ENCODE measurements around the gene SIT1. TPM values are rescaled to one million over a fixed set of nuclear protein-coding genes. Genes with fewer than 3 reads are reported as not detected.

SIT1 gene
- total and polyA plus RNA-seq, 2 donors (not counting 3 experiments of a cell fraction or from before 2014, with no cell fraction given) = not detected

DNA sequence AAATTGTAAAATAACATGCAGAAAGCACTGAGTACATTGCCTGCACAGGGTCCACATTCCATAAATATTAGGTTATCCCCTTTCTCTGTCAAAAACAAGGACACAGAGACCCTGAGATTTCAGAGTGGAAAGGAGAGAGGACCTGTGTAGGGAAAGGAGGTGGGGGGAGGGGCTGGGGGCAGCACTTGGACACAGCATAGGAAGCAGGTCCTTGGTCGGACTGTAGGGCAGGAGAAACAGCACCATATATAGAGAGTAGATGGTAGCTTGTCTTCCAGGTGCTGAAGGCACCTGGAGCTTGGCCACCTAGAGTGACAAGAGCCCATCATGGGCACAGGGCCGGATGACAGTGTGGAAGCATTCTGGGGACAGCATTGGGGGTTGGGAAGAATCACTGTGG, 36.6 kb upstream of the SIT1 start:
- Histone ChIP-seq H3K79me2 (ENCODE audit: control insufficient read depth, insufficient read depth, low read length) (peaks cover 36% of the 10 kb centered on the region), H3K9me1 (replicated peaks; ENCODE audit: control insufficient read depth, extremely low read depth, insufficient read depth, low read length) (no peaks in the 10 kb centered on the region), H3K4me1 (ENCODE audit: control insufficient read depth, extremely low read depth, insufficient read depth, low read length) (peaks cover 28% of the 10 kb centered on the region), H3K4me3 (replicated peaks in 1 of 3; ENCODE audit: insufficient read depth in 1 of 3, low read depth in 1 of 3, low read length in 3 of 3) (no peak overlapping the region), H2AFZ (ENCODE audit: low read depth, low read length) (no peak overlapping the region), H3K9me3 (replicated peaks; ENCODE audit: control insufficient read depth, insufficient read depth, low read length) (no peaks in the 10 kb centered on the region), H3K4me2 (ENCODE audit: insufficient read depth, low read length) (no peak overlapping the region), H3K36me3 (ENCODE audit: control insufficient read depth in 2 of 2, extremely low read depth in 1 of 2, insufficient read depth in 2 of 2, low read length in 2 of 2) (peaks cover 7 to 24% of the 10 kb centered on the region in 2 experiments), H4K20me1 (replicated peaks; ENCODE audit: control insufficient read depth, extremely low read depth, insufficient read depth, low read length) (no peaks in the 10 kb centered on the region), H3K27me3 (ENCODE audit: control insufficient read depth in 2 of 2, insufficient read depth in 2 of 2, low read length in 2 of 2) (no peaks in the 10 kb centered on the region), H3K9ac (replicated peaks; ENCODE audit: extremely low read depth, insufficient read depth, low read length) (no peak overlapping the region), H3K27ac (ENCODE audit: insufficient read depth, low read depth, low read length) (no peak overlapping the region)
- intact Hi-C loops (cut with micrococcal nuclease) = no loop called here
- DNase-seq (ENCODE audit: low read depth, low spot score) (no peak), FAIRE-seq (no peak)
- dilution Hi-C loops (cut with MboI; ENCODE audit: extremely low pct_ligation_motif_present, low sequenced_read_pairs) = no loop called here
- BruUV-seq (replicated peaks) = no TSS peak
- POLR2A ChIA-PET = interaction anchor here (1.2 kb wide), 1 partner anchor 29 kb away, joined by 4 read pairs; the partner anchor contains the start of genes CCDC107 and RMRP
- CTCF ChIA-PET = interaction anchor here (2.0 to 13.5 kb wide), 2 partner anchors 10 to 26 kb away, joined by 16 to 227 read pairs; partner anchors contain the start of genes ARHGEF39, CCDC107 and RMRP
- no peak for TF ChIP-seq MYC (IDR thresholded peaks at IDR 0.05; ENCODE audit: low read depth, low read length)
- no peak for TF ChIP-seq POLR2AphosphoS5 (IDR thresholded peaks at IDR 0.05; ENCODE audit: insufficient read depth, low read depth, low read length)
- no peak for TF ChIP-seq EZH2 (IDR thresholded peaks at IDR 0.05; ENCODE audit: borderline replicate concordance, low read depth, low read length, severe bottlenecking)

DNA sequence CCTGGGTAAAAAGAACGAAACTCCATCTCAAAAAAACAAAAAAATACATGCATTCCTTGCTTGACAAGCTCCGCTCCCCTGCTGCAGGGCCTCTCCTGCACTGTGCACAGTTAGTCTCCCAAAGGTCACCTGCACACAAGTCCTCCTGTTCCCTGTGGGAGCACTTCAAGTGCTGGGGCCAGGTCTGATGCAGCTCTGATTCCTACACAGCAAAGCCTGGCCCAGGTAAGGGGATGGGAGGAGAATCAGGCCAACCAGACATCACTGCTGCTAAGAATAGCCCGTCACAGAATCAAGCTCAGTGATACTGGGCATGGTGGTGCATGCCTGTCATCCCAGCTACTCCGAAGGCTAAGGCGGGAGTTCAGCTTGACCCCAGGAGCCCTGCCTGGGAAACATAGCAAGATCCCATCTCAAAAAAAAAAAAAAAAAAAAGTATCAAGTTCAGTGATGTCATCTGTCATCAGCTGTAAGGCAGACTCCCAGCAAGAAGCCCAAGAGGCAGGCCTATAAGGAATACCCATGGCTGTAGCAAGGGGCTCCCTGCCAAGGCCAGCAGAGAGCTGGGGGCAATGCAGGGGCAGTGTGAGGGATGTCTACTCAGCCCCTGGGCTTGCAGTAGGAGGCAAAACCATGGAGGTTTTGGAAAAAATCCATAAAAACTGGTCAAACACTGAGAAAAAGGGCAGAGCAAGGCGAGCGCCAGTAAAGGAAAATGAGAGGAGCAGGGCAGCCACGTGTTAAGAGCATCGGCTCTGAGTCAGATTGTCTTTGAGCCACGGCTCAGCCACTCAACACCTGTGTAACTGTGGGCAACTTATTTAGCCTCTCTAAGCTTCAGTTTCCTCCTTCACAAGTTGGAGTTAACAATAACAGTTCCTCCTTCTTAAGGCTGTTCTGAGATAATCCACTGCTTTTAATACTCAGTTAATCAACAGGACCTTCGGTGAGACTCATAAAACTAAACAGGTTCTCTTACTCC, 35.8 kb upstream of the SIT1 start:
- Histone ChIP-seq H2AFZ (ENCODE audit: low read depth, low read length) (no peak overlapping the region), H3K9me1 (replicated peaks; ENCODE audit: control insufficient read depth, extremely low read depth, insufficient read depth, low read length) (no peaks in the 10 kb centered on the region), H4K20me1 (replicated peaks; ENCODE audit: control insufficient read depth, extremely low read depth, insufficient read depth, low read length) (no peaks in the 10 kb centered on the region), H3K4me2 (ENCODE audit: insufficient read depth, low read length) (no peak overlapping the region), H3K9ac (replicated peaks; ENCODE audit: extremely low read depth, insufficient read depth, low read length) (no peak overlapping the region), H3K79me2 (ENCODE audit: control insufficient read depth, insufficient read depth, low read length) (peaks cover 36% of the 10 kb centered on the region), H3K36me3 (ENCODE audit: control insufficient read depth in 2 of 2, extremely low read depth in 1 of 2, insufficient read depth in 2 of 2, low read length in 2 of 2) (peaks cover 8 to 26% of the 10 kb centered on the region in 2 experiments), H3K4me3 (replicated peaks in 1 of 3; ENCODE audit: insufficient read depth in 1 of 3, low read depth in 1 of 3, low read length in 3 of 3) (no peak overlapping the region), H3K9me3 (replicated peaks; ENCODE audit: control insufficient read depth, insufficient read depth, low read length) (no peaks in the 10 kb centered on the region), H3K27me3 (ENCODE audit: control insufficient read depth in 2 of 2, insufficient read depth in 2 of 2, low read length in 2 of 2) (no peaks in the 10 kb centered on the region), H3K4me1 (ENCODE audit: control insufficient read depth, extremely low read depth, insufficient read depth, low read length) (peaks cover 28% of the 10 kb centered on the region), H3K27ac (ENCODE audit: insufficient read depth, low read depth, low read length) (no peak overlapping the region)
- FAIRE-seq (peak; percentile 33), DNase-seq (ENCODE audit: low read depth, low spot score) (no peak)
- ChIA-PET POLR2A (no interaction called here), CTCF (interaction anchor here (1.1 to 13.5 kb wide), 3 partner anchors 8 to 25 kb away, joined by 3 to 227 read pairs (median 26); partner anchors contain the start of genes ARHGEF39, CCDC107 and RMRP)
- TF ChIP-seq POLR2A (IDR thresholded peaks at IDR 0.05; ENCODE audit: low read depth, low read length) = no peak
- TF ChIP-seq, protein P1, sequence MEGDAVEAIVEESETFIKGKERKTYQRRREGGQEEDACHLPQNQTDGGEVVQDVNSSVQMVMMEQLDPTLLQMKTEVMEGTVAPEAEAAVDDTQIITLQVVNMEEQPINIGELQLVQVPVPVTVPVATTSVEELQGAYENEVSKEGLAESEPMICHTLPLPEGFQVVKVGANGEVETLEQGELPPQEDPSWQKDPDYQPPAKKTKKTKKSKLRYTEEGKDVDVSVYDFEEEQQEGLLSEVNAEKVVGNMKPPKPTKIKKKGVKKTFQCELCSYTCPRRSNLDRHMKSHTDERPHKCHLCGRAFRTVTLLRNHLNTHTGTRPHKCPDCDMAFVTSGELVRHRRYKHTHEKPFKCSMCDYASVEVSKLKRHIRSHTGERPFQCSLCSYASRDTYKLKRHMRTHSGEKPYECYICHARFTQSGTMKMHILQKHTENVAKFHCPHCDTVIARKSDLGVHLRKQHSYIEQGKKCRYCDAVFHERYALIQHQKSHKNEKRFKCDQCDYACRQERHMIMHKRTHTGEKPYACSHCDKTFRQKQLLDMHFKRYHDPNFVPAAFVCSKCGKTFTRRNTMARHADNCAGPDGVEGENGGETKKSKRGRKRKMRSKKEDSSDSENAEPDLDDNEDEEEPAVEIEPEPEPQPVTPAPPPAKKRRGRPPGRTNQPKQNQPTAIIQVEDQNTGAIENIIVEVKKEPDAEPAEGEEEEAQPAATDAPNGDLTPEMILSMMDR (IDR thresholded peaks at IDR 0.05; ENCODE audit: extremely low read depth in 1 of 2, insufficient read depth in 1 of 2, low read depth in 1 of 2, low read length in 2 of 2) = no peak
- TF ChIP-seq MYC (IDR thresholded peaks at IDR 0.05; ENCODE audit: low read depth, low read length) = no peak
- no peak for TF ChIP-seq EZH2 (IDR thresholded peaks at IDR 0.05; ENCODE audit: borderline replicate concordance, low read depth, low read length, severe bottlenecking)
- TF ChIP-seq FOS (IDR thresholded peaks at IDR 0.05; ENCODE audit: borderline replicate concordance, insufficient read depth, low read length) = no peak
- no peak for TF ChIP-seq POLR2AphosphoS5 (IDR thresholded peaks at IDR 0.05; ENCODE audit: insufficient read depth, low read depth, low read length)
- TF ChIP-seq MAX (IDR thresholded peaks at IDR 0.05; ENCODE audit: insufficient read depth, insufficient read length) = no peak
- dilution Hi-C loops (cut with MboI; ENCODE audit: extremely low pct_ligation_motif_present, low sequenced_read_pairs) = no loop called here
- intact Hi-C loops (cut with micrococcal nuclease) = no loop called here
- BruUV-seq (replicated peaks) = no TSS peak

Data from endothelial cell of umbilical vein (primary cell).